GM19238 (cell line): ENCODE measurements around the gene PTPRN2.

Experiments
- DNase-seq: peaks from one replicate; pipeline ENCODE4 v3.0.0; 2011; ENCODE audit warnings: low spot score; ENCODE audit not compliant: insufficient read length

Gene PTPRN2

GRCh38 chr7:157875230-157876179 lies 712.1 kb downstream of the PTPRN2 start:
- no peak for DNase-seq

- DNase-seq, result no peak
Observed at GRCh38 chr7:157874870-157875229, 712.8 kb downstream of the PTPRN2 start.

- no peak for DNase-seq
Observed at GRCh38 chr7:157874208-157874816, 713.3 kb downstream of the PTPRN2 start.

- no peak for DNase-seq
Observed at GRCh38 chr7:157873664-157874063, 714.0 kb downstream of the PTPRN2 start.

- no peak for DNase-seq
Observed at GRCh38 chr7:157873181-157873580, 714.4 kb downstream of the PTPRN2 start.

- DNase-seq, result no peak
Observed at GRCh38 chr7:157872447-157872846, 715.2 kb downstream of the PTPRN2 start.

- no peak for DNase-seq
Observed at GRCh38 chr7:157871681-157872080, 715.9 kb downstream of the PTPRN2 start.

GRCh38 chr7:157870644-157871290 lies 716.9 kb downstream of the PTPRN2 start:
- DNase-seq, result no peak

- DNase-seq, result no peak
Observed at GRCh38 chr7:157869793-157870192, 717.8 kb downstream of the PTPRN2 start.

- no peak for DNase-seq
Observed at GRCh38 chr7:157867685-157868305, 719.8 kb downstream of the PTPRN2 start.

GRCh38 chr7:157866336-157866924 lies 721.2 kb downstream of the PTPRN2 start:
- no peak for DNase-seq

- DNase-seq, result no peak
Observed at GRCh38 chr7:157865351-157866165, 722.1 kb downstream of the PTPRN2 start.

GRCh38 chr7:157864911-157865310 lies 722.7 kb downstream of the PTPRN2 start:
- DNase-seq, result no peak

- DNase-seq, result no peak
Observed at GRCh38 chr7:157863906-157864810, 723.5 kb downstream of the PTPRN2 start.

GRCh38 chr7:157863176-157863575 lies 724.4 kb downstream of the PTPRN2 start:
- no peak for DNase-seq

- no peak for DNase-seq
Observed at GRCh38 chr7:157862731-157863130, 724.9 kb downstream of the PTPRN2 start.

- no peak for DNase-seq
Observed at GRCh38 chr7:157861551-157861950, 726.1 kb downstream of the PTPRN2 start.

- no peak for DNase-seq
Observed at GRCh38 chr7:157861031-157861491, 726.6 kb downstream of the PTPRN2 start.

- no peak for DNase-seq
Observed at GRCh38 chr7:157860406-157860805, 727.2 kb downstream of the PTPRN2 start.
